GM12878 (cell line): ENCODE measurements around the gene NIPAL4. TPM values are rescaled to one million over a fixed set of nuclear protein-coding genes. Genes with fewer than 3 reads are reported as not detected.

ENCODE experiments used
- ATAC-seq: fragments of 200-7000 bp; cut with Tn5 transposase; 3 replicates; pipeline ENCODE4 v1.9.1; 2020; ENCODE audit warnings: mild to moderate bottlenecking, moderate library complexity
- BruUV-seq: library from RNA; stranded (reverse); fragments of 400-500 nt; replicated peaks from 2 replicates; lab custom pipeline; 2021; lab: Mats Ljungman, UMichigan
- CTCF ChIA-PET: fragments of 300-600 bp; sonication (Branson Sonifier 250); formaldehyde crosslinking; extraction: SDS; loops from one replicate; lab custom pipeline; 2021; ENCODE audit warnings: inconsistent platforms; lab: Yijun Ruan, JAX
- POLR2A ChIA-PET: fragments of 350-600 bp; formaldehyde crosslinking; extraction: SDS; loops from one replicate; lab custom pipeline; 2021; ENCODE audit warnings: inconsistent platforms; lab: Charles Lee
- RAD21 ChIA-PET: fragments of 300-600 bp; sonication (Branson Sonifier 250); formaldehyde crosslinking; loops from one replicate; lab custom pipeline; 2023; ENCODE audit warnings: antibody characterized with exemption; ENCODE audit not compliant: unreplicated experiment; lab: Charles Lee
- SMC1A ChIA-PET: fragments of 300-600 bp; sonication (Branson Sonifier 250); formaldehyde crosslinking; loops from one replicate; lab custom pipeline; 2023; ENCODE audit not compliant: unreplicated experiment, uncharacterized antibody; lab: Charles Lee
- DNase-seq: peaks from one replicate; pipeline ENCODE4 v3.0.0-alpha.2; 2011; ENCODE audit warnings: low read depth, low spot score
- FAIRE-seq: peaks from 3 replicates; lab custom pipeline; 2011; peaks lifted over from hg19 to GRCh38; lab: Jason Lieb, UNC
- H2AFZ ChIP-seq: 2 replicates; pipeline ENCODE4 v1.6.0; 2011; ENCODE audit warnings: low read depth, low read length, control low read depth; ENCODE audit not compliant: control insufficient read depth
- H3K27ac ChIP-seq: 2 replicates; pipeline ENCODE4 v1.5.1; 2011; ENCODE audit warnings: control low read depth; ENCODE audit not compliant: control insufficient read depth, insufficient read depth
- H3K27me3 ChIP-seq, 2 experiments: replicated peaks in 1 of 2; 2 replicates each; pipeline versions ENCODE4 v1.6.0 to v1.6.1; 2011; ENCODE audit warnings: low read length in 1 of 2; ENCODE audit not compliant: control insufficient read depth in 2 of 2, insufficient read depth in 2 of 2
- H3K36me3 ChIP-seq, 2 experiments: 2 replicates each; pipeline ENCODE4 v1.5.1; 2011; ENCODE audit warnings: low read length in 1 of 2; ENCODE audit not compliant: control insufficient read depth in 2 of 2, insufficient read depth in 2 of 2
- H3K4me1 ChIP-seq: 2 replicates; pipeline ENCODE4 v1.6.1; 2011; ENCODE audit warnings: mild to moderate bottlenecking, low read length, moderate library complexity, mixed read lengths; ENCODE audit not compliant: control insufficient read depth, insufficient read depth
- H3K4me2 ChIP-seq: 2 replicates; pipeline ENCODE4 v1.6.0; 2011; ENCODE audit warnings: control low read depth; ENCODE audit not compliant: control insufficient read depth, insufficient read depth
- H3K4me3 ChIP-seq: fragments of 200-600 bp; sonication (generic); 2 replicates; pipeline ENCODE4 v1.5.1; 2016
- H3K79me2 ChIP-seq: 2 replicates; pipeline ENCODE4 v1.6.0; 2011; ENCODE audit warnings: low read length; ENCODE audit not compliant: control insufficient read depth, insufficient read depth
- H3K9ac ChIP-seq: 2 replicates; pipeline ENCODE4 v1.8.0; 2011; ENCODE audit warnings: low read length, control low read depth, mixed read lengths; ENCODE audit not compliant: control insufficient read depth, insufficient read depth
- H3K9me3 ChIP-seq: replicated peaks from 3 replicates; pipeline ENCODE4 v1.5.1; 2011; ENCODE audit warnings: mild to moderate bottlenecking, low read length; ENCODE audit not compliant: control insufficient read depth, insufficient read depth
- H4K20me1 ChIP-seq: 2 replicates; pipeline ENCODE4 v1.6.0; 2011; ENCODE audit not compliant: control insufficient read depth, insufficient read depth
- BHLHE40 ChIP-seq, 2 experiments: fragments of 450-650 bp in 1 of 2; IDR thresholded peaks; 2 replicates each; pipeline ENCODE4 v1.6.1; 2011 to 2017; ENCODE audit warnings: low read depth in 2 of 2, borderline replicate concordance in 1 of 2, improper control_type of control experiment in 1 of 2, low read length in 1 of 2, mild to moderate bottlenecking in 1 of 2
- CBX3 ChIP-seq: fragments of 200-600 bp; sonication (generic); IDR thresholded peaks from 2 replicates; pipeline ENCODE4 v1.6.1; 2016; ENCODE audit warnings: low read depth, borderline replicate concordance
- FOS ChIP-seq: IDR thresholded peaks from 3 replicates; pipeline ENCODE4 v1.6.1; 2011; ENCODE audit warnings: borderline replicate concordance; ENCODE audit not compliant: insufficient read length; ENCODE audit errors: extremely low read depth
- HSF1 ChIP-seq: fragments of 150-350 bp; IDR thresholded peaks from 2 replicates; pipeline ENCODE4 v1.6.1; 2014; ENCODE audit warnings: mild to moderate bottlenecking, low read depth, low read length
- IRF3 ChIP-seq: fragments of 450-650 bp; IDR thresholded peaks from 2 replicates; pipeline ENCODE4 v1.6.1; 2014; ENCODE audit warnings: mild to moderate bottlenecking
- PKNOX1 ChIP-seq: fragments of 450-650 bp; IDR thresholded peaks from 2 replicates; pipeline ENCODE4 v1.6.1; 2016; ENCODE audit warnings: mild to moderate bottlenecking
- POLR2A ChIP-seq: IDR thresholded peaks from 2 replicates; pipeline ENCODE4 v1.6.1; 2011; ENCODE audit warnings: low read depth, mild to moderate bottlenecking, low read length
- POLR2AphosphoS2 ChIP-seq: IDR thresholded peaks from 2 replicates; pipeline ENCODE4 v1.6.1; 2011; ENCODE audit warnings: low read depth, mild to moderate bottlenecking, low read length, improper control_type of control experiment, moderate library complexity
- RUNX3 ChIP-seq: IDR thresholded peaks from 2 replicates; pipeline ENCODE4 v1.6.1; 2012; ENCODE audit warnings: low read length, inconsistent platforms
- SKIL ChIP-seq: fragments of 450-650 bp; IDR thresholded peaks from 2 replicates; pipeline ENCODE4 v1.6.1; 2017; ENCODE audit warnings: mild to moderate bottlenecking, low read depth, inconsistent platforms; ENCODE audit not compliant: poor library complexity, severe bottlenecking
- SMARCA5 ChIP-seq: fragments of 450-650 bp; IDR thresholded peaks from 2 replicates; pipeline ENCODE4 v1.6.1; 2017; ENCODE audit warnings: mild to moderate bottlenecking
- SRF ChIP-seq, 2 experiments: IDR thresholded peaks; 2 replicates each; pipeline ENCODE4 v1.6.1; 2011; ENCODE audit warnings: low read depth in 2 of 2, low read length in 2 of 2, mild to moderate bottlenecking in 1 of 2, moderate library complexity in 1 of 2
- USF2 ChIP-seq: IDR thresholded peaks from 2 replicates; pipeline ENCODE4 v1.6.1; 2011; ENCODE audit warnings: low read depth, low read length, improper control_type of control experiment, borderline replicate concordance
- WGBS: methylation state at CpG from one replicate; pipeline ENCODE4 v1.1.6; 2016; ENCODE audit warnings: low lambda C conversion rate; ENCODE audit not compliant: insufficient replicate concordance, insufficient coverage; ENCODE audit errors: missing lambda C conversion rate; 5-methylcytosine and 5-hydroxymethylcytosine counted together
- in situ Hi-C: fragments of 300-500 bp; cut with MboI; formaldehyde crosslinking; loops from 9 replicates; pipeline ENCODE4 v1.14.3; 2018; ENCODE audit warnings: mixed read lengths
- intact Hi-C: fragments of 100-400 bp; cut with micrococcal nuclease; formaldehyde crosslinking; loops from one replicate; pipeline ENCODE4 v1.14.2; 2022; ENCODE audit not compliant: unreplicated experiment
- polyA plus RNA-seq, 11 experiments: library from polyadenylated mRNA; depleted of rRNA in 4 of 11; unstranded in 6 of 11; stranded (reverse) in 5 of 11; fragments of >200 nt; fragmentation: Nextera tagmentation in 4 of 11; fragmentation: Illumina TruSeq in 1 of 11; extraction: Ambion mirVana in 4 of 11; extraction: Trizol in 1 of 11; gene quantifications; 1 replicate in 1 of 11; 2 replicates in 10 of 11; pipeline versions ENCODE4 v1.2.1 to v1.2.3, GENCODE V29; 2011 to 2016; ENCODE audit warnings: inconsistent platforms in 2 of 11, missing spikeins in 2 of 11, low read depth in 1 of 11
- total RNA-seq, 4 experiments: library from RNA; depleted of rRNA in 3 of 4; stranded (reverse); fragments of >200 nt in 3 of 4; fragmentation: Illumina TruSeq in 1 of 4; extraction: Trizol in 1 of 4; gene quantifications; 2 replicates each; pipeline versions ENCODE4 v1.2.1 to v1.2.3, GENCODE V29; 2013 to 2021

The NIPAL4 gene
- total and polyA plus RNA-seq, 10 of the 15 experiments (the other 5 are each of a cell fraction or from before 2014, with no cell fraction given) = 0.11 to 15.5 (median 5.9) TPM

GRCh38 chr5:157445745-157446411 is 14.1 kb upstream of the NIPAL4 start:
- SMC1A ChIA-PET = interaction anchor here (2.9 kb wide), 1 partner anchor 24 kb away, joined by 7 read pairs; no protein-coding TSS in a partner anchor
- ATAC-seq (no peak), DNase-seq (no peak), FAIRE-seq (no peak)
- 33% methylated on average over 5 of the region's 5 CpGs for WGBS
- Histone ChIP-seq H2AFZ (no peak overlapping the region), H3K79me2 (no peaks in the 10 kb centered on the region), H3K27me3 (no peaks in the 10 kb centered on the region), H3K9me3 (no peaks in the 10 kb centered on the region), H3K36me3 (no peaks in the 10 kb centered on the region), H3K4me3 (no peak overlapping the region), H4K20me1 (no peaks in the 10 kb centered on the region), H3K4me2 (no peak overlapping the region), H3K9ac (no peak overlapping the region), H3K4me1 (no peaks in the 10 kb centered on the region), H3K27ac (no peak overlapping the region)
- intact Hi-C loops = no loop called here
- in situ Hi-C loops = no loop called here
- RAD21 ChIA-PET = no interaction called here
- POLR2A ChIA-PET = no interaction called here
- CTCF ChIA-PET = interaction anchor here (0.6 to 2.0 kb wide), 5 partner anchors 11 to 26 kb away, joined by 3 to 11 read pairs (median 5); no protein-coding TSS in a partner anchor
- no TSS peak for BruUV-seq
- TF ChIP-seq HSF1 (no peak), USF2 (no peak), IRF3 (no peak), RUNX3 (no peak), BHLHE40 (IDR thresholded peaks at IDR 0.05; ENCODE audit: borderline replicate concordance in 1 of 2, low read depth in 2 of 2, low read length in 1 of 2) (no peak), SKIL (no peak), SRF (IDR thresholded peaks at IDR 0.05; ENCODE audit: low read depth in 2 of 2, low read length in 2 of 2) (no peak), POLR2AphosphoS2 (no peak), SMARCA5 (no peak), PKNOX1 (no peak), POLR2A (no peak), FOS (no peak), CBX3 (no peak)
